Measurements from ENCODE around the gene FEM1A. TPM values are rescaled to one million over a fixed set of nuclear protein-coding genes. Genes with fewer than 3 reads are reported as not detected.

Gene FEM1A
- total and polyA plus RNA-seq, 4 donors: 0.25 to 15.1 (median 7.4) TPM

DNA sequence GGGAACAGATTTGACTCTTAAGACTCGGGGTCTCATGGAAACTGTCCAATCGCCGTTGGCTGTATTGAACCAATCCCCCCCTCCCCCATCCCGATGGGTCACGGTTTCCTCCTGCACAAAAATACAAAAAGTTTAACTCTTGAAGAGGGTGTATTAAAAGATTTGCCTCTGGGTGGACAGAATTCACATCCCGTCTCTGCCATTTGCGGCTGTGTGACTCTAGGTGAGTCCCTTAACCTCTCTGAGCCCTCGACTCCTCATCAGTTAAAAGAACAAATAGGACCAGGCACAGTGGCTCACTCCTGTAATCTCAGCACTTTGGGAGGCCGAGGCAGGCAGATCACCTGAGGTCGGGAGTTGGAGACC is 31.3 kb upstream of the FEM1A start:
- no peaks in the 10 kb centered on the region for H3K27me3 ChIP-seq (ENCODE audit: control insufficient read depth in 4 of 4, insufficient read depth in 4 of 4, low read length in 3 of 4)
- H3K9me3 ChIP-seq (ENCODE audit: control insufficient read depth in 4 of 4, low read length in 3 of 4): no peaks in the 10 kb centered on the region
- H3K27ac ChIP-seq (ENCODE audit: low read depth in 1 of 2, low read length in 2 of 2): no peak overlapping the region
- no peak for DNase-seq (ENCODE audit: low spot score)
- 43% methylated on average over 10 of the region's 10 CpGs for WGBS
- H3K4me1 ChIP-seq (ENCODE audit: control insufficient read depth in 4 of 4, insufficient read depth in 4 of 4, low read length in 3 of 4): peaks cover 4 to 11% (median 6%) of the 10 kb centered on the region in 4 donors
- no peak overlapping the region for H3K9ac ChIP-seq (ENCODE audit: low read depth in 1 of 2, low read length in 2 of 2)
- no peaks in the 10 kb centered on the region for H3K36me3 ChIP-seq (ENCODE audit: control insufficient read depth in 4 of 4, insufficient read depth in 3 of 4, low read depth in 1 of 4, low read length in 3 of 4)
- TF ChIP-seq, protein P1, sequence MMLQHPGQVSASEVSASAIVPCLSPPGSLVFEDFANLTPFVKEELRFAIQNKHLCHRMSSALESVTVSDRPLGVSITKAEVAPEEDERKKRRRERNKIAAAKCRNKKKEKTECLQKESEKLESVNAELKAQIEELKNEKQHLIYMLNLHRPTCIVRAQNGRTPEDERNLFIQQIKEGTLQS (IDR thresholded peaks at IDR 0.05): no peak
- TF ChIP-seq, protein P2, sequence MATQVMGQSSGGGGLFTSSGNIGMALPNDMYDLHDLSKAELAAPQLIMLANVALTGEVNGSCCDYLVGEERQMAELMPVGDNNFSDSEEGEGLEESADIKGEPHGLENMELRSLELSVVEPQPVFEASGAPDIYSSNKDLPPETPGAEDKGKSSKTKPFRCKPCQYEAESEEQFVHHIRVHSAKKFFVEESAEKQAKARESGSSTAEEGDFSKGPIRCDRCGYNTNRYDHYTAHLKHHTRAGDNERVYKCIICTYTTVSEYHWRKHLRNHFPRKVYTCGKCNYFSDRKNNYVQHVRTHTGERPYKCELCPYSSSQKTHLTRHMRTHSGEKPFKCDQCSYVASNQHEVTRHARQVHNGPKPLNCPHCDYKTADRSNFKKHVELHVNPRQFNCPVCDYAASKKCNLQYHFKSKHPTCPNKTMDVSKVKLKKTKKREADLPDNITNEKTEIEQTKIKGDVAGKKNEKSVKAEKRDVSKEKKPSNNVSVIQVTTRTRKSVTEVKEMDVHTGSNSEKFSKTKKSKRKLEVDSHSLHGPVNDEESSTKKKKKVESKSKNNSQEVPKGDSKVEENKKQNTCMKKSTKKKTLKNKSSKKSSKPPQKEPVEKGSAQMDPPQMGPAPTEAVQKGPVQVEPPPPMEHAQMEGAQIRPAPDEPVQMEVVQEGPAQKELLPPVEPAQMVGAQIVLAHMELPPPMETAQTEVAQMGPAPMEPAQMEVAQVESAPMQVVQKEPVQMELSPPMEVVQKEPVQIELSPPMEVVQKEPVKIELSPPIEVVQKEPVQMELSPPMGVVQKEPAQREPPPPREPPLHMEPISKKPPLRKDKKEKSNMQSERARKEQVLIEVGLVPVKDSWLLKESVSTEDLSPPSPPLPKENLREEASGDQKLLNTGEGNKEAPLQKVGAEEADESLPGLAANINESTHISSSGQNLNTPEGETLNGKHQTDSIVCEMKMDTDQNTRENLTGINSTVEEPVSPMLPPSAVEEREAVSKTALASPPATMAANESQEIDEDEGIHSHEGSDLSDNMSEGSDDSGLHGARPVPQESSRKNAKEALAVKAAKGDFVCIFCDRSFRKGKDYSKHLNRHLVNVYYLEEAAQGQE (IDR thresholded peaks at IDR 0.05): no peak
- no peak for TF ChIP-seq EGR1 (IDR thresholded peaks at IDR 0.05; ENCODE audit: low read depth in 2 of 2)
- no peak for TF ChIP-seq GABPA (IDR thresholded peaks at IDR 0.05 in 1 of 2, conservative IDR thresholded peaks at IDR 0.05 in 1 of 2)
- H3K4me3 ChIP-seq (ENCODE audit: low read depth in 1 of 3, low read length in 3 of 3): peak overlapping the region in 2 of 3 donors; percentile 40 to 50

DNA sequence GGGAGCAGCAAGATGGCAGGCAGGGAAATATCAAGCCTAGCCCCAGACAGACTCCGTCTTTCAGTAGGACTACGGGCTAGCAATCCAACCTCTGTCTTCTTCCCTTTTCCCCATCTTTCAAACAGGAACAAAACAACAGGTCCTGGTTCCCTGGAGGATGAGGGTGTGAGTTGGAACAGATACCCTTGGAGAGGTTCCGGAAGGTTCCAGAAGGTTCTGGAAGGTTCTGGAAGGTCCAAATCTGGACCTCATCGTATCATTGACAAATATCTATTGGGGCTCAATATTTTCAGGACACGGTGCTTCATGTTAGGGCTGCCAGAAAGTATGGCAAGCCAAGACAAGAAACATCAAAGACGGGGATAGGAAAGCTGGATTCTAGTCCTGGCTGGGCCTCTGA is 28.5 kb upstream of the FEM1A start:
- Histone ChIP-seq H3K27ac (ENCODE audit: low read depth in 1 of 2, low read length in 2 of 2) (no peak overlapping the region), H3K27me3 (ENCODE audit: control insufficient read depth in 4 of 4, insufficient read depth in 4 of 4, low read length in 3 of 4) (no peaks in the 10 kb centered on the region), H3K4me3 (ENCODE audit: low read depth in 1 of 3, low read length in 3 of 3) (no peak overlapping the region), H3K36me3 (ENCODE audit: control insufficient read depth in 4 of 4, insufficient read depth in 3 of 4, low read depth in 1 of 4, low read length in 3 of 4) (no peaks in the 10 kb centered on the region), H3K9ac (ENCODE audit: low read depth in 1 of 2, low read length in 2 of 2) (no peak overlapping the region), H3K9me3 (ENCODE audit: control insufficient read depth in 4 of 4, low read length in 3 of 4) (no peaks in the 10 kb centered on the region), H3K4me1 (ENCODE audit: control insufficient read depth in 4 of 4, insufficient read depth in 4 of 4, low read length in 3 of 4) (peaks cover 4 to 11% (median 6%) of the 10 kb centered on the region in 4 donors)
- 84% methylated on average over 6 of the region's 6 CpGs for WGBS
- no peak for DNase-seq (ENCODE audit: low spot score)
- TF ChIP-seq RXRA (IDR thresholded peaks at IDR 0.05): no peak
- TF ChIP-seq NR2F2 (IDR thresholded peaks at IDR 0.05): no peak
- TF ChIP-seq, protein P2 (IDR thresholded peaks at IDR 0.05): no peak
- no peak for TF ChIP-seq EGR1 (IDR thresholded peaks at IDR 0.05; ENCODE audit: low read depth in 2 of 2)
- TF ChIP-seq, protein P3, sequence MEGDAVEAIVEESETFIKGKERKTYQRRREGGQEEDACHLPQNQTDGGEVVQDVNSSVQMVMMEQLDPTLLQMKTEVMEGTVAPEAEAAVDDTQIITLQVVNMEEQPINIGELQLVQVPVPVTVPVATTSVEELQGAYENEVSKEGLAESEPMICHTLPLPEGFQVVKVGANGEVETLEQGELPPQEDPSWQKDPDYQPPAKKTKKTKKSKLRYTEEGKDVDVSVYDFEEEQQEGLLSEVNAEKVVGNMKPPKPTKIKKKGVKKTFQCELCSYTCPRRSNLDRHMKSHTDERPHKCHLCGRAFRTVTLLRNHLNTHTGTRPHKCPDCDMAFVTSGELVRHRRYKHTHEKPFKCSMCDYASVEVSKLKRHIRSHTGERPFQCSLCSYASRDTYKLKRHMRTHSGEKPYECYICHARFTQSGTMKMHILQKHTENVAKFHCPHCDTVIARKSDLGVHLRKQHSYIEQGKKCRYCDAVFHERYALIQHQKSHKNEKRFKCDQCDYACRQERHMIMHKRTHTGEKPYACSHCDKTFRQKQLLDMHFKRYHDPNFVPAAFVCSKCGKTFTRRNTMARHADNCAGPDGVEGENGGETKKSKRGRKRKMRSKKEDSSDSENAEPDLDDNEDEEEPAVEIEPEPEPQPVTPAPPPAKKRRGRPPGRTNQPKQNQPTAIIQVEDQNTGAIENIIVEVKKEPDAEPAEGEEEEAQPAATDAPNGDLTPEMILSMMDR (IDR thresholded peaks at IDR 0.05; ENCODE audit: low read depth, low read length, missing input control): no peak
- TF ChIP-seq HNF4A (conservative IDR thresholded peaks at IDR 0.05): no peak
- TF ChIP-seq, protein P1 (IDR thresholded peaks at IDR 0.05): no peak
